Heart right ventricle (tissue), 16 donors: Measurements from ENCODE around the gene ZNF480. TPM values are rescaled to one million over a fixed set of nuclear protein-coding genes. Genes with fewer than 3 reads are reported as not detected.
A peak's percentile ranks its signal among the peaks of the same experiment; 100 is the strongest.

Experiments used
- ATAC-seq, 8 donors: fragments of 200-7000 bp; cut with Tn5 transposase; one replicate each; pipeline ENCODE4 v1.9.1; 2020; ENCODE audit warnings: mild to moderate bottlenecking in 8 of 8, moderate library complexity in 8 of 8, moderate number of reproducible peaks in 1 of 8
- DNase-seq, 2 donors: peaks; one replicate each; pipeline ENCODE4 v3.0.0-alpha.2; 2020
- H3K27ac ChIP-seq, 10 donors: fragments of 200-600 bp; sonication (generic) in 2 of 10; one replicate each; pipeline versions ENCODE4 v1.5.0 to v1.8.0; 2020 to 2022; ENCODE audit warnings: mild to moderate bottlenecking in 3 of 10
- H3K27me3 ChIP-seq, 7 donors: fragments of 200-600 bp; one replicate each; pipeline ENCODE4 v1.8.0; 2021 to 2022; ENCODE audit warnings: mild to moderate bottlenecking in 2 of 7
- H3K36me3 ChIP-seq, 9 donors: fragments of 200-600 bp; sonication (generic) in 1 of 9; one replicate each; pipeline versions ENCODE4 v1.5.0 to v1.8.0; 2020 to 2022; ENCODE audit warnings: mild to moderate bottlenecking in 2 of 9
- H3K4me1 ChIP-seq, 9 donors: fragments of 200-600 bp; sonication (generic) in 1 of 9; one replicate each; pipeline versions ENCODE4 v1.5.0 to v1.8.0; 2020 to 2022; ENCODE audit warnings: mild to moderate bottlenecking in 4 of 9
- H3K4me3 ChIP-seq, 10 donors: fragments of 200-600 bp; sonication (generic) in 2 of 10; one replicate each; pipeline versions ENCODE4 v1.5.0 to v1.8.0; 2020 to 2022; ENCODE audit warnings: mild to moderate bottlenecking in 7 of 10, moderate library complexity in 2 of 10
- H3K9me3 ChIP-seq, 11 donors: fragments of 200-600 bp in 10 of 11; sonication (generic) in 2 of 11; one replicate each; pipeline versions ENCODE4 v1.5.0 to v1.8.0; 2013 to 2022; ENCODE audit warnings: mild to moderate bottlenecking in 2 of 11, control low read depth in 1 of 11, moderate library complexity in 1 of 11
- WGBS, 2 donors: extraction: QIAGEN DNeasy Blood & Tissue Kit; methylation state at CpG; one replicate each; pipeline ENCODE4 v1.1.7; 2013; ENCODE audit warnings: inconsistent platforms in 1 of 2; 5-methylcytosine and 5-hydroxymethylcytosine counted together
- intact Hi-C, 10 donors: fragments of 100-400 bp; cut with DNase I; formaldehyde crosslinking; loops; one replicate each; pipeline versions ENCODE4 v1.11.1 to v1.14.2; 2022
- polyA plus RNA-seq, 2 donors: library from polyadenylated mRNA; stranded (reverse); fragments of 200-250 nt; gene quantifications; one replicate each; pipeline ENCODE4 v1.2.3, GENCODE V29; 2013
- total RNA-seq, 10 donors: library from RNA; stranded (reverse); fragmentation: NEBNext Ultra II Directional in 3 of 10; extraction: Animal tissue kit (Norgen Biotek cat#: 25700) in 3 of 10; gene quantifications; one replicate each; pipeline versions ENCODE4 v1.2.1 to v1.2.4, GENCODE V29; 2021 to 2023
- TF ChIP-seq, protein P1 (sequence below), 9 donors: fragments of 200-600 bp; sonication (generic) in 2 of 9; IDR thresholded peaks; one replicate each; pipeline versions ENCODE4 v1.5.0 to v1.8.0; 2021 to 2022; ENCODE audit warnings: antibody characterized with exemption in 9 of 9, mild to moderate bottlenecking in 5 of 9, moderate library complexity in 1 of 9
- donor health status: Arrhythmogenic right ventricular cardiomyopathy.
- donor health status: ischemic (EF 13 %, LVEDD 7.1; RV severe dilation, severe dysfunction).
- donor health status: healthy with polysubstance abuse.
- donor health status: DM: no; HTN: yes; CAD: no.
- donor health status: DM: no; HTN: no; CAD: no.
- donor health status: ischemic (EF 25% LVEDD 6.9; RV normal size, moderate dysfunction).
- donor health status: ischemic (EF 25% LVEDD 5.7; RV mildly dilated, moderate dysfunction).
- donor health status: healthy.
- donor health status: DM: yes; HTN: yes; CAD: no.
- donor health status: Ischemic cardiomyopathy.
- donor health status: ischemic (EF 35%, LVEDD 5.7; RV mildly dilated, moderate dysfunction).
- donor health status: nonischemic (EF 11% LVEDD 7.7; RV severe dilation, severe dysfunction).
- donor health status: DM: yes; HTN: yes; CAD: no.
- donor health status: PGD.
- donor health status: ischemic (EF 29% LVEDD 5.4; RV normal size, mild dysfunction).
- donor health status: nonischemic (EF 23%, LVEDD 6.1; RV moderate dilation, normal function).

The ZNF480 gene
- total and polyA plus RNA-seq, 12 donors = 6.9 to 19.6 (median 13.4) TPM

DNA sequence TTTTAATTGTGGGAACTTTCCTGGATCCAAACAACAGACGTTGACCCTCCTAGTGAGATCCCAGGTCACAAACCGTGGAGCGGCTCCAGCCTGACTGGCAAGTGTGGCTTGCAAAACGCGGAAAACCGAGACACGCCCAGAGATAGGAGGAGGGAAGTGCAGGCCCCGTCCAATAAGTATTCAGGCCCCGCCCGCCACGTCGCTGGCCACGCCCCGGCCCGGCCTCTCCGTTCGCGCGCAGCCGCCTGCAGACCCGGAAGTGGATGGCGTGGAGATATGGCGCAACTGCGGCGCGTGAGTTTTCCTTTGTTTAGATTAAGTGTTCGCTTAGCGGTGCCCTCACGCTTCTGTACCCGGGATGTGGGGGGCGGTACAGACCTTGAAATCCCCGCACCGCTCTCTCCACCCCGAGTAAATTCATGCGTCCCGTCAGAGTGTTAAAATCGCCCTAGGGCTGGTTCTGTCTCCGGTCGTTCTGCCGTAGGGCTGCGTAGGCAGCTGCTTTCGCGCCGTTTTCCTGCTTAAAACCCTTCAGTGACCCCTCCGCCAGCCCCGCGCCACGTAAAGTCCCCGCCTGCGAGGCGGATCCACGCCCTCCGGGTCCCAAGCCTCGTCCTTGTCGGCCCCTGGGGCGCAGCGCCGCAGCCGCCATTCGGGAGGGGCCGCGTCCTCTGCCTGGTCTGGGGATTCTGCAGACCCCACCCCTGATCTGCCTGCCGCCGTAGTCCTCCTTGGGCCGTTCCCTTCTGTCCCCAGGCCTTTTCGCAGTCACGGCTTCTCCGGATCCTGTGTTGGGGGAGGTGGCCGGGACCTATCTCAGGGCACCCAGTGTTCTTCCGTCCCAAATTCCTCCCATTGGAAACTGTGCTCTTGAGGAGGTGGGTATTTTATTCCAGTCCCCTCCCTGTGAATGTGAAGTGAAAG is 27.4 kb upstream of the ZNF480 start, which contains the start of gene ZNF766:
Gene ZNF766 (plus strand): TSS at position 250 of the 924 bp plus-strand sequence. CDS start 27 bp downstream, at position 277.
- 0% methylated on average over 70 of the region's 70 CpGs for WGBS, 2 donors
- H3K9me3 ChIP-seq = no peaks in the 10 kb centered on the region
- DNase-seq = peak; percentile 96 to 98
- TF ChIP-seq, protein P1, sequence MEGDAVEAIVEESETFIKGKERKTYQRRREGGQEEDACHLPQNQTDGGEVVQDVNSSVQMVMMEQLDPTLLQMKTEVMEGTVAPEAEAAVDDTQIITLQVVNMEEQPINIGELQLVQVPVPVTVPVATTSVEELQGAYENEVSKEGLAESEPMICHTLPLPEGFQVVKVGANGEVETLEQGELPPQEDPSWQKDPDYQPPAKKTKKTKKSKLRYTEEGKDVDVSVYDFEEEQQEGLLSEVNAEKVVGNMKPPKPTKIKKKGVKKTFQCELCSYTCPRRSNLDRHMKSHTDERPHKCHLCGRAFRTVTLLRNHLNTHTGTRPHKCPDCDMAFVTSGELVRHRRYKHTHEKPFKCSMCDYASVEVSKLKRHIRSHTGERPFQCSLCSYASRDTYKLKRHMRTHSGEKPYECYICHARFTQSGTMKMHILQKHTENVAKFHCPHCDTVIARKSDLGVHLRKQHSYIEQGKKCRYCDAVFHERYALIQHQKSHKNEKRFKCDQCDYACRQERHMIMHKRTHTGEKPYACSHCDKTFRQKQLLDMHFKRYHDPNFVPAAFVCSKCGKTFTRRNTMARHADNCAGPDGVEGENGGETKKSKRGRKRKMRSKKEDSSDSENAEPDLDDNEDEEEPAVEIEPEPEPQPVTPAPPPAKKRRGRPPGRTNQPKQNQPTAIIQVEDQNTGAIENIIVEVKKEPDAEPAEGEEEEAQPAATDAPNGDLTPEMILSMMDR (IDR thresholded peaks at IDR 0.05) = no peak
- H3K4me3 ChIP-seq = peak within 1 kb of the TSS; percentile 79 to 100 (median 92)
- peak within 1 kb of the TSS; percentile 78 to 99 (median 95) for H3K27ac ChIP-seq
- ATAC-seq = peak; percentile 99 to 100 (median 100)
- H3K36me3 ChIP-seq = peaks cover 0 to 29% (median 0%) of the 10 kb centered on the region in 9 donors
- intact Hi-C loops = loop anchor here in 3 of 10 donors (1.0 to 2.0 kb wide), 2 partner anchors 27 to 28 kb away; partner anchors contain the start of gene ZNF480 (in 3 of the 3)
- H3K27me3 ChIP-seq = no peaks in the 10 kb centered on the region
- H3K4me1 ChIP-seq = peaks cover 4 to 28% (median 19%) of the 10 kb centered on the region in 9 donors

DNA sequence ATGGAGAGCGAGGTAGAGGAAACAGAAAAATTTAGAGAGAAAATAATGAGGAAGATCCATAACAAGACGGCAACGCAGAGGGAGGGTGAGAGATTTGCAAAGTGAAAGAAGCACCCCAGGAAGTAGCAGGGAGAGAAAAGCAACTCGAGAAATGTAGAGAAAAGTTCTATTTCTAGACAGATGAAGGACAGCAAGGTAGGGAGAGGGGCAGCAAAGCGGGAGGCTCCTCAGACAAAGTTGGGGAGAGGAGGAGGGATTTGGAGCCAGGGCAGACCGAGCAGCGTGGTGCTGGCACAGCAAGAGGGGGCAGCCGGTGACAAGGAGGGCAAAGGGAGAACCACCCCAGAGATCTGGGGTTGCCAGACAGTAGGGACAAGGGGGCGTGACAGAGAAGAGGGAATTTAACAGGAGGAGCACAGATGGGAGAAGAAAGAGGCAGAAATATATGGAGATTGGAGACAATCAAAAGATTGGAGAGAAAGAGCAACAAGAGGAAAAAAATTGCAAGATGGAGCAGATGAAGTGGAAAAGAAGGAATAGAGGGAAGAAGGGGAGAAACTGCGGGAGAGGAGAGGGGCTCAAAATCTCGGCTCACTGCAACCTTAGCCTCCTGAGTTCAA is 26.6 kb upstream of the ZNF480 start:
- H3K36me3 ChIP-seq = peaks cover 0 to 33% (median 0%) of the 10 kb centered on the region in 9 donors
- peak overlapping the region; percentile 79 to 100 (median 92) for H3K4me3 ChIP-seq
- DNase-seq = no peak
- H3K4me1 ChIP-seq = peaks cover 4 to 28% (median 19%) of the 10 kb centered on the region in 9 donors
- WGBS, 2 donors = 11% methylated on average over 11 of the region's 11 CpGs
- intact Hi-C loops = no loop called here
- H3K27ac ChIP-seq = peak overlapping the region; percentile 78 to 99 (median 95)
- ATAC-seq = peak in 3 of 8 donors; percentile 5 to 14 (median 10)
- TF ChIP-seq, protein P1 (IDR thresholded peaks at IDR 0.05) = no peak
- peaks cover 0 to 1% (median 0%) of the 10 kb centered on the region in 11 donors for H3K9me3 ChIP-seq
- no peaks in the 10 kb centered on the region for H3K27me3 ChIP-seq

DNA sequence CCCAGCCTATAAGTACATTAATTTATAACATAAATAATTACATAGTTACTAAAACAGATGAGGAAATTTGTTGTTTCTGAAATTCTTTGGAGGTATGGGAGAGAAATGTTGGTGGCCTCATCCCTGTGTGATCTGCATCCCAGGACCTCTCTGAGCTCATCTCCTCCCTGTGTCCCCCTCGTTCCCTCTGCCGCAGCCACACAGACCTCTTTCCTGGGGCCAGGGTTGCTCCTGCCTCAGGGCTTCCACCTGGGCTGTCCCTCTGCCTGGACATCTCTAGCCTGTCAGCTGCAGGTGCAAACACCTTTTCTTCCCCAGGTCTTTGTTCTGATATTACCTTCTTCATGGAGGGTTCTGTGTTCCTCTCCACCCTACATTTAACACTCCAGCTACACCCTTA is 23.7 kb upstream of the ZNF480 start:
- intact Hi-C loops = no loop called here
- peaks cover 4 to 36% (median 23%) of the 10 kb centered on the region in 9 donors for H3K4me1 ChIP-seq

More for the DNA sequence above, 23.7 kb upstream of the ZNF480 start:
- TF ChIP-seq, protein P1 (IDR thresholded peaks at IDR 0.05) = no peak
- peaks cover 0 to 21% (median 0%) of the 10 kb centered on the region in 11 donors for H3K9me3 ChIP-seq
- no peaks in the 10 kb centered on the region for H3K27me3 ChIP-seq
- 96 to 97% methylated on average over 2 of the region's 2 CpGs for WGBS, 2 donors
- ATAC-seq (no peak), DNase-seq (no peak)
- H3K27ac ChIP-seq = no peak overlapping the region
- peaks cover 0 to 49% (median 0%) of the 10 kb centered on the region in 9 donors for H3K36me3 ChIP-seq
- H3K4me3 ChIP-seq = no peak overlapping the region
